GM23248 (cell line): ENCODE data around the gene IL18BP.

Experiments used
- EZH2 ChIP-seq: fragments of 200-600 bp; sonication (generic); IDR thresholded peaks from 2 replicates; pipeline ENCODE4 v1.6.1; 2018; ENCODE audit warnings: antibody characterized with exemption, mild to moderate bottlenecking; ENCODE audit not compliant: insufficient read depth, poor library complexity, severe bottlenecking
- EZH2phosphoT487 ChIP-seq: fragments of 200-600 bp; sonication (generic); IDR thresholded peaks from 2 replicates; pipeline ENCODE4 v1.6.1; 2018; ENCODE audit warnings: antibody characterized with exemption, moderate library complexity, mild to moderate bottlenecking, low read depth; ENCODE audit not compliant: insufficient read depth

- no peak for TF ChIP-seq EZH2
- no peak for TF ChIP-seq EZH2phosphoT487
Observed at GRCh38 chr11:71990701-71991100, 8.0 kb upstream of the IL18BP start.
